ENCODE measurements around the gene EEF1AKMT3.

The EEF1AKMT3 gene

GRCh38 chr12:57772429-57773322, at the start of gene EEF1AKMT3:
EEF1AKMT3 (plus strand) TSS chr12:57772614; CDS start chr12:57772725, 111 bp downstream.
- DNase-seq, result peak in 1 of 2 donors; percentile 44

- DNase-seq, result no peak
Observed at GRCh38 chr12:57722716-57723629, 49.4 kb upstream of the EEF1AKMT3 start.

GRCh38 chr12:57723630-57723962, 48.8 kb upstream of the EEF1AKMT3 start:
- no peak for DNase-seq

- no peak for DNase-seq
Observed at GRCh38 chr12:57724003-57724935, 48.1 kb upstream of the EEF1AKMT3 start.

GRCh38 chr12:57724936-57725740, 47.3 kb upstream of the EEF1AKMT3 start:
- DNase-seq, result no peak

GRCh38 chr12:57725851-57726150, 46.6 kb upstream of the EEF1AKMT3 start:
- DNase-seq, result no peak

GRCh38 chr12:57726151-57726883, 46.1 kb upstream of the EEF1AKMT3 start:
- no peak for DNase-seq

- DNase-seq, result no peak
Observed at GRCh38 chr12:57726884-57727757, 45.3 kb upstream of the EEF1AKMT3 start.

GRCh38 chr12:57727758-57728395, 44.5 kb upstream of the EEF1AKMT3 start:
- DNase-seq, result no peak

- DNase-seq, result no peak
Observed at GRCh38 chr12:57729321-57729844, 43.0 kb upstream of the EEF1AKMT3 start.

GRCh38 chr12:57730336-57731067, 41.9 kb upstream of the EEF1AKMT3 start:
- no peak for DNase-seq

GRCh38 chr12:57731411-57732080, 40.9 kb upstream of the EEF1AKMT3 start:
- DNase-seq, result no peak

GRCh38 chr12:57732270-57732669, 40.1 kb upstream of the EEF1AKMT3 start:
- no peak for DNase-seq

GRCh38 chr12:57732726-57733593, 39.5 kb upstream of the EEF1AKMT3 start:
- DNase-seq, result no peak

- no peak for DNase-seq
Observed at GRCh38 chr12:57733928-57734327, 38.5 kb upstream of the EEF1AKMT3 start.

GRCh38 chr12:57734591-57734990, 37.8 kb upstream of the EEF1AKMT3 start:
- DNase-seq, result no peak
